Lower leg skin (tissue), 3 donors: ENCODE data around the gene CFAP65.

Source experiments
- CTCF ChIP-seq, 3 donors: fragments of 450-650 bp; IDR thresholded peaks; one replicate each; pipeline ENCODE4 v1.5.1; 2016; ENCODE audit warnings: antibody characterized with exemption in 3 of 3, mild to moderate bottlenecking in 3 of 3, moderate library complexity in 2 of 3
- POLR2A ChIP-seq, 2 donors: fragments of 450-650 bp; IDR thresholded peaks; one replicate each; pipeline ENCODE4 v1.6.1; 2016 to 2017; ENCODE audit warnings: antibody characterized with exemption in 2 of 2, mild to moderate bottlenecking in 1 of 2, moderate library complexity in 1 of 2

GRCh38 chr2:219003267-219003634 lies 38.1 kb downstream of the CFAP65 start:
- no peak for TF ChIP-seq POLR2A (IDR thresholded peaks at IDR 0.05)
- no peak for TF ChIP-seq CTCF (IDR thresholded peaks at IDR 0.05)
